Ovary (tissue), 9 donors: Measurements from ENCODE around the gene CNDP1. TPM values are rescaled to one million over a fixed set of nuclear protein-coding genes. Genes with fewer than 3 reads are reported as not detected.

ENCODE experiments used
- DNase-seq, 5 donors: peaks; one replicate each; pipeline ENCODE4 v3.0.0-alpha.2; 2019 to 2020
- H3K27ac ChIP-seq, 2 donors: fragments of 200-600 bp; one replicate each; pipeline versions ENCODE4 v1.5.1 to v1.8.0; 2019 to 2022
- H3K27me3 ChIP-seq: fragments of 200-600 bp; one replicate; pipeline ENCODE4 v1.8.0; 2022
- H3K36me3 ChIP-seq: fragments of 200-600 bp; sonication (generic); one replicate; pipeline ENCODE4 v1.5.1; 2019
- H3K4me1 ChIP-seq: one replicate; pipeline ENCODE4 v1.8.1; 2013; ENCODE audit warnings: mild to moderate bottlenecking, moderate library complexity; ENCODE audit not compliant: insufficient read depth
- H3K4me3 ChIP-seq: fragments of 200-600 bp; sonication (generic); one replicate; pipeline ENCODE4 v1.5.1; 2017
- H3K9me3 ChIP-seq, 2 donors: fragments of 200-600 bp in 1 of 2; sonication (generic) in 1 of 2; one replicate each; pipeline versions ENCODE4 v1.5.1 to v1.8.1; 2013 to 2019; ENCODE audit warnings: mild to moderate bottlenecking in 1 of 2, moderate library complexity in 1 of 2
- CTCF ChIP-seq, 3 donors: fragments of 450-650 bp in 2 of 3; fragments of 200-600 bp in 1 of 3; IDR thresholded peaks; one replicate each; pipeline versions ENCODE4 v1.5.1 to v1.8.0; 2016 to 2022; ENCODE audit warnings: antibody characterized with exemption in 3 of 3, mild to moderate bottlenecking in 1 of 3
- EP300 ChIP-seq: sonication (generic); formaldehyde crosslinking; IDR thresholded peaks from one replicate; pipeline ENCODE4 v1.6.1; 2017; ENCODE audit warnings: antibody characterized with exemption
- POLR2A ChIP-seq: fragments of 450-650 bp; IDR thresholded peaks from one replicate; pipeline ENCODE4 v1.6.1; 2017; ENCODE audit warnings: antibody characterized with exemption, mild to moderate bottlenecking, moderate library complexity
- WGBS, 3 donors: extraction: QIAGEN DNeasy Blood & Tissue Kit in 1 of 3; methylation state at CpG; one replicate each; pipeline versions ENCODE4 v1.1.5 to v1.1.7; 2013 to 2017; 5-methylcytosine and 5-hydroxymethylcytosine counted together
- intact Hi-C, 4 donors: fragments of 100-400 bp; cut with DNase I; formaldehyde crosslinking; loops; one replicate each; pipeline versions ENCODE4 v1.11.0 to v1.15.1; 2022 to 2023
- polyA plus RNA-seq, 2 donors: library from polyadenylated mRNA; stranded (reverse); fragments of 200-250 nt in 1 of 2; fragments of 350-450 nt in 1 of 2; fragmentation: Illumina TruSeq in 1 of 2; extraction: RNeasy Lipid Tissue Mini Kit (QIAGEN cat#74804) in 1 of 2; gene quantifications; one replicate each; pipeline ENCODE4 v1.2.3, GENCODE V29; 2013 to 2014
- total RNA-seq, 7 donors: library from RNA; depleted of rRNA in 2 of 7; stranded (reverse); fragments of >200 nt in 2 of 7; fragmentation: NEBNext Ultra II Directional in 3 of 7; extraction: Animal tissue kit (Norgen Biotek cat#: 25700) in 3 of 7; gene quantifications; one replicate each; pipeline versions ENCODE4 v1.1.0 to v1.2.4, GENCODE V29; 2016 to 2023
- donor health status: DM: no; HTN: no; CAD: no; lungs with moderate emphysema.
- donor health status: DM: no; HTN: no; CAD: no.
- donor health status: Bipolar disorder and iron deficiency.
- donor health status: DM: yes; HTN: yes; CAD: no.
- donor health status: DM: no; HTN: no; CAD: no.
- donor health status: DM: yes; HTN: yes; CAD: no.

Gene CNDP1
- total and polyA plus RNA-seq, 9 donors = 0.02 to 0.35 (median 0.15) TPM; not detected in 3

- H3K27ac ChIP-seq = no peak overlapping the region
- WGBS, 3 donors = 95 to 97% (median 96%) methylated on average over 12 of the region's 12 CpGs
- no peaks in the 10 kb centered on the region for H3K36me3 ChIP-seq
- H3K9me3 ChIP-seq = no peaks in the 10 kb centered on the region
- H3K27me3 ChIP-seq = no peaks in the 10 kb centered on the region
- no peak for DNase-seq
- H3K4me1 ChIP-seq = no peaks in the 10 kb centered on the region
- intact Hi-C loops = no loop called here
- TF ChIP-seq POLR2A = no peak
- TF ChIP-seq EP300 = no peak
- no peak for TF ChIP-seq CTCF (IDR thresholded peaks at IDR 0.05)
- H3K4me3 ChIP-seq = no peak overlapping the region
Measured at GRCh38 chr18:74533666-74534065, 634 bp upstream of the CNDP1 start.

GRCh38 chr18:74534981-74535649, 815 bp downstream of the CNDP1 start:
- no peak for DNase-seq
- TF ChIP-seq EP300 = no peak
- TF ChIP-seq CTCF (IDR thresholded peaks at IDR 0.05) = no peak
- no peak for TF ChIP-seq POLR2A
- intact Hi-C loops = no loop called here
- WGBS, 3 donors = 85 to 92% (median 87%) methylated on average over 9 of the region's 9 CpGs
- no peaks in the 10 kb centered on the region for H3K36me3 ChIP-seq
- no peaks in the 10 kb centered on the region for H3K4me1 ChIP-seq
- H3K9me3 ChIP-seq = no peaks in the 10 kb centered on the region
- no peak overlapping the region for H3K4me3 ChIP-seq
- no peaks in the 10 kb centered on the region for H3K27me3 ChIP-seq
- H3K27ac ChIP-seq = no peak overlapping the region

- DNase-seq = no peak
Measured at GRCh38 chr18:74539289-74539688, 5.0 kb downstream of the CNDP1 start.

GRCh38 chr18:74540652-74541421, 6.5 kb downstream of the CNDP1 start:
- Histone ChIP-seq H3K27me3 (no peaks in the 10 kb centered on the region), H3K36me3 (no peaks in the 10 kb centered on the region), H3K4me3 (no peak overlapping the region), H3K4me1 (no peaks in the 10 kb centered on the region), H3K9me3 (no peaks in the 10 kb centered on the region), H3K27ac (no peak overlapping the region)
- 58 to 60% (median 58%) methylated on average over 20 of the region's 20 CpGs for WGBS, 3 donors
- TF ChIP-seq EP300 (no peak), CTCF (IDR thresholded peaks at IDR 0.05) (no peak), POLR2A (no peak)
- intact Hi-C loops = loop anchor here in 1 of 4 donors (10.0 kb wide), 1 partner anchor 186 kb away; no protein-coding TSS in a partner anchor
- DNase-seq = no peak

More at GRCh38 chr18:74539289-74539688, 5.0 kb downstream of the CNDP1 start:
- Histone ChIP-seq H3K9me3 (no peaks in the 10 kb centered on the region), H3K4me3 (no peak overlapping the region), H3K4me1 (no peaks in the 10 kb centered on the region), H3K27ac (no peak overlapping the region), H3K27me3 (no peaks in the 10 kb centered on the region), H3K36me3 (no peaks in the 10 kb centered on the region)
- intact Hi-C loops = no loop called here
- TF ChIP-seq EP300 (no peak), POLR2A (no peak), CTCF (IDR thresholded peaks at IDR 0.05) (no peak)
- WGBS, 3 donors = 82 to 87% (median 86%) methylated on average over 11 of the region's 11 CpGs
